RPMI8226 (cell line): ENCODE data around the gene PTPRK.
"Not testable (repeated sequence)": the region's sequence is repeated elsewhere in the genome, so short reads cannot be mapped to it uniquely, and the experiment has no call there.

Source experiments
- DNase-seq: peaks from one replicate; pipeline ENCODE4 v3.0.0-alpha.2; 2015

PTPRK gene

GRCh38 chr6:128487746-128488145 is 32.7 kb downstream of the PTPRK start:
- no peak for DNase-seq

GRCh38 chr6:128487055-128487454 is 33.3 kb downstream of the PTPRK start:
- no peak for DNase-seq

- not testable (repeated sequence) for DNase-seq
Measured at GRCh38 chr6:128486580-128486979, 33.8 kb downstream of the PTPRK start.

GRCh38 chr6:128483472-128484135 is 36.8 kb downstream of the PTPRK start:
- DNase-seq, result no peak

GRCh38 chr6:128482642-128483041 is 37.8 kb downstream of the PTPRK start:
- no peak for DNase-seq

- no peak for DNase-seq
Measured at GRCh38 chr6:128479991-128480390, 40.4 kb downstream of the PTPRK start.

GRCh38 chr6:128479048-128479666 is 41.2 kb downstream of the PTPRK start:
- DNase-seq, result no peak

- DNase-seq, result peak; percentile 7
Measured at GRCh38 chr6:128478230-128479047, 42.0 kb downstream of the PTPRK start.

GRCh38 chr6:128474933-128475332 is 45.5 kb downstream of the PTPRK start:
- DNase-seq, result no peak

GRCh38 chr6:128474481-128474880 is 45.9 kb downstream of the PTPRK start:
- DNase-seq, result no peak

- no peak for DNase-seq
Measured at GRCh38 chr6:128471907-128472306, 48.5 kb downstream of the PTPRK start.

GRCh38 chr6:128465368-128466343 is 54.7 kb downstream of the PTPRK start:
- DNase-seq, result no peak

GRCh38 chr6:128464790-128465189 is 55.6 kb downstream of the PTPRK start:
- no peak for DNase-seq

- DNase-seq, result no peak
Measured at GRCh38 chr6:128463942-128464341, 56.5 kb downstream of the PTPRK start.

GRCh38 chr6:128461501-128461900 is 58.9 kb downstream of the PTPRK start:
- DNase-seq, result no peak

- DNase-seq, result no peak
Measured at GRCh38 chr6:128456510-128457230, 63.7 kb downstream of the PTPRK start.

GRCh38 chr6:128455959-128456358 is 64.4 kb downstream of the PTPRK start:
- no peak for DNase-seq

- DNase-seq, result no peak
Measured at GRCh38 chr6:128452713-128453112, 67.7 kb downstream of the PTPRK start.

GRCh38 chr6:128446497-128446896 is 73.9 kb downstream of the PTPRK start:
- no peak for DNase-seq

- no peak for DNase-seq
Measured at GRCh38 chr6:128443553-128443952, 76.8 kb downstream of the PTPRK start.

GRCh38 chr6:128439627-128440026 is 80.8 kb downstream of the PTPRK start:
- no peak for DNase-seq

- DNase-seq, result peak; percentile 4
Measured at GRCh38 chr6:128438393-128438792, 82.0 kb downstream of the PTPRK start.
